Smooth muscle cell (in vitro differentiated cells): Measurements from ENCODE around the gene POU2F2. TPM values are rescaled to one million over a fixed set of nuclear protein-coding genes. Genes with fewer than 3 reads are reported as not detected.
"Not testable (repeated sequence)": the region's sequence is repeated elsewhere in the genome, so short reads cannot be mapped to it uniquely, and the experiment has no call there.

Experiments used
- DNase-seq: peaks from one replicate; lab custom pipeline; 2025; ENCODE audit not compliant: unreplicated experiment; lab: John Stamatoyannopoulos, UW
- H2AFZ ChIP-seq: fragments of 200-600 bp; sonication (generic); 2 replicates; pipeline ENCODE4 v1.6.0; 2016; ENCODE audit warnings: antibody characterized with exemption, low read depth, mild to moderate bottlenecking
- H3F3A ChIP-seq: fragments of 200-600 bp; sonication (generic); 2 replicates; pipeline ENCODE4 v1.6.0; 2017; ENCODE audit warnings: antibody characterized with exemption, low read depth
- H3K27ac ChIP-seq: fragments of 200-600 bp; sonication (generic); 2 replicates; pipeline ENCODE4 v1.5.1; 2016; ENCODE audit warnings: low read depth, mild to moderate bottlenecking
- H3K27me3 ChIP-seq: fragments of 200-600 bp; sonication (generic); 2 replicates; pipeline ENCODE4 v1.6.1; 2016; ENCODE audit warnings: low read depth, mild to moderate bottlenecking
- H3K36me3 ChIP-seq: fragments of 200-600 bp; sonication (generic); 2 replicates; pipeline ENCODE4 v1.5.1; 2016; ENCODE audit warnings: low read depth
- H3K4me1 ChIP-seq: fragments of 200-600 bp; sonication (generic); 2 replicates; pipeline ENCODE4 v1.5.1; 2016; ENCODE audit warnings: low read depth
- H3K4me2 ChIP-seq: fragments of 200-600 bp; sonication (generic); 2 replicates; pipeline ENCODE4 v1.6.0; 2016; ENCODE audit warnings: mild to moderate bottlenecking
- H3K4me3 ChIP-seq: fragments of 200-600 bp; sonication (generic); 2 replicates; pipeline ENCODE4 v1.5.1; 2016; ENCODE audit warnings: mild to moderate bottlenecking
- H3K79me2 ChIP-seq: fragments of 200-600 bp; sonication (generic); 2 replicates; pipeline ENCODE4 v1.6.0; 2016; ENCODE audit warnings: low read depth, mild to moderate bottlenecking
- H3K9ac ChIP-seq: fragments of 200-600 bp; sonication (generic); 2 replicates; pipeline ENCODE4 v1.6.0; 2016; ENCODE audit warnings: low read depth
- H3K9me3 ChIP-seq: fragments of 200-600 bp; sonication (generic); replicated peaks from 2 replicates; pipeline ENCODE4 v1.5.1; 2016; ENCODE audit warnings: low read depth
- H4K20me1 ChIP-seq: fragments of 200-600 bp; sonication (generic); 2 replicates; pipeline ENCODE4 v1.6.0; 2016; ENCODE audit warnings: low read depth
- CTCF ChIP-seq: fragments of 200-600 bp; sonication (generic); IDR thresholded peaks from 2 replicates; pipeline ENCODE4 v1.5.1; 2017; ENCODE audit warnings: borderline replicate concordance, mild to moderate bottlenecking, antibody characterized with exemption; ENCODE audit not compliant: insufficient read depth, poor library complexity, severe bottlenecking
- WGBS: methylation state at CpG from one replicate; pipeline ENCODE4 v1.1.7; 2016; ENCODE audit warnings: low lambda C conversion rate; 5-methylcytosine and 5-hydroxymethylcytosine counted together
- polyA plus RNA-seq: library from polyadenylated mRNA; unstranded; fragments of >200 nt; fragmentation: Nextera tagmentation; extraction: Ambion mirVana; gene quantifications from 2 replicates; pipeline ENCODE4 v1.2.1, GENCODE V29; 2016
- total RNA-seq: library from RNA; depleted of rRNA; stranded (reverse); fragments of >200 nt; gene quantifications from 2 replicates; pipeline ENCODE4 v1.2.3, GENCODE V29; 2014

POU2F2 gene
- total and polyA plus RNA-seq, 2 experiments from 2014 or later = 0.99 to 6.3 TPM

- peaks cover 4% of the 10 kb centered on the region for H3K27me3 ChIP-seq
- no peak overlapping the region for H3K4me3 ChIP-seq
- DNase-seq = no peak
- H3K4me1 ChIP-seq = peaks cover 18% of the 10 kb centered on the region
- no peaks in the 10 kb centered on the region for H3K79me2 ChIP-seq
- WGBS = 93% methylated on average over 3 of the region's 3 CpGs
- peaks cover 18% of the 10 kb centered on the region for H3F3A ChIP-seq
- no peak overlapping the region for H3K27ac ChIP-seq
- no peaks in the 10 kb centered on the region for H4K20me1 ChIP-seq
- no peaks in the 10 kb centered on the region for H3K9me3 ChIP-seq
- no peaks in the 10 kb centered on the region for H3K36me3 ChIP-seq
- TF ChIP-seq CTCF = no peak
- H3K4me2 ChIP-seq = no peak overlapping the region
- no peak overlapping the region for H3K9ac ChIP-seq
- no peak overlapping the region for H2AFZ ChIP-seq
Measured at GRCh38 chr19:42109896-42110295, 22.4 kb downstream of the POU2F2 start.

GRCh38 chr19:42108527-42109389 is 23.5 kb downstream of the POU2F2 start:
- no peaks in the 10 kb centered on the region for H3K9me3 ChIP-seq
- H3K4me1 ChIP-seq = peaks cover 10% of the 10 kb centered on the region
- H3K27ac ChIP-seq = no peak overlapping the region
- peaks cover 9% of the 10 kb centered on the region for H3F3A ChIP-seq
- TF ChIP-seq CTCF = peak; percentile 99
- H3K4me3 ChIP-seq = no peak overlapping the region
- H4K20me1 ChIP-seq = no peaks in the 10 kb centered on the region
- H3K4me2 ChIP-seq = peak overlapping the region; percentile 2
- 30% methylated on average over 16 of the region's 16 CpGs for WGBS
- H3K79me2 ChIP-seq = no peaks in the 10 kb centered on the region
- H3K9ac ChIP-seq = no peak overlapping the region
- H3K36me3 ChIP-seq = no peaks in the 10 kb centered on the region
- peaks cover 4% of the 10 kb centered on the region for H3K27me3 ChIP-seq
- DNase-seq = peak; percentile 45
- H2AFZ ChIP-seq = no peak overlapping the region

- Histone ChIP-seq H4K20me1 (no peaks in the 10 kb centered on the region), H3K4me2 (no peak overlapping the region), H3F3A (no peaks in the 10 kb centered on the region), H3K4me3 (no peak overlapping the region), H3K4me1 (no peaks in the 10 kb centered on the region), H3K9ac (no peak overlapping the region), H3K27ac (no peak overlapping the region), H3K79me2 (no peaks in the 10 kb centered on the region), H3K36me3 (no peaks in the 10 kb centered on the region), H3K9me3 (no peaks in the 10 kb centered on the region), H2AFZ (no peak overlapping the region), H3K27me3 (peaks cover 4% of the 10 kb centered on the region)
- no peak for TF ChIP-seq CTCF
- DNase-seq = no peak
- 69% methylated on average over 2 of the region's 2 CpGs for WGBS
Measured at GRCh38 chr19:42105368-42105767, 26.9 kb downstream of the POU2F2 start.

- Histone ChIP-seq H3K36me3 (no peaks in the 10 kb centered on the region), H2AFZ (no peak overlapping the region), H3K9ac (no peak overlapping the region), H3K4me2 (no peak overlapping the region), H3K4me1 (no peaks in the 10 kb centered on the region), H4K20me1 (no peaks in the 10 kb centered on the region), H3K9me3 (no peaks in the 10 kb centered on the region), H3K27me3 (peaks cover 4% of the 10 kb centered on the region), H3F3A (no peaks in the 10 kb centered on the region), H3K79me2 (no peaks in the 10 kb centered on the region), H3K27ac (no peak overlapping the region), H3K4me3 (no peak overlapping the region)
- no peak for DNase-seq
- WGBS = 66% methylated on average over 2 of the region's 2 CpGs
- no peak for TF ChIP-seq CTCF
Measured at GRCh38 chr19:42102877-42103276, 29.4 kb downstream of the POU2F2 start.

- not testable (repeated sequence) for H4K20me1 ChIP-seq, DNase-seq, H3F3A ChIP-seq, H2AFZ ChIP-seq, H3K9ac ChIP-seq, H3K79me2 ChIP-seq, H3K36me3 ChIP-seq, H3K27me3 ChIP-seq, H3K4me2 ChIP-seq, H3K4me1 ChIP-seq, H3K4me3 ChIP-seq, H3K9me3 ChIP-seq, H3K27ac ChIP-seq
- 65% methylated on average over 10 of the region's 10 CpGs for WGBS
Measured at GRCh38 chr19:42100241-42100640, 32.0 kb downstream of the POU2F2 start.
